Measurements from ENCODE around the gene EEF2.
A peak's percentile ranks its signal among the peaks of the same experiment; 100 is the strongest.
"Not testable (repeated sequence)": the region's sequence is repeated elsewhere in the genome, so short reads cannot be mapped to it uniquely, and the experiment has no call there.

Gene EEF2

DNA sequence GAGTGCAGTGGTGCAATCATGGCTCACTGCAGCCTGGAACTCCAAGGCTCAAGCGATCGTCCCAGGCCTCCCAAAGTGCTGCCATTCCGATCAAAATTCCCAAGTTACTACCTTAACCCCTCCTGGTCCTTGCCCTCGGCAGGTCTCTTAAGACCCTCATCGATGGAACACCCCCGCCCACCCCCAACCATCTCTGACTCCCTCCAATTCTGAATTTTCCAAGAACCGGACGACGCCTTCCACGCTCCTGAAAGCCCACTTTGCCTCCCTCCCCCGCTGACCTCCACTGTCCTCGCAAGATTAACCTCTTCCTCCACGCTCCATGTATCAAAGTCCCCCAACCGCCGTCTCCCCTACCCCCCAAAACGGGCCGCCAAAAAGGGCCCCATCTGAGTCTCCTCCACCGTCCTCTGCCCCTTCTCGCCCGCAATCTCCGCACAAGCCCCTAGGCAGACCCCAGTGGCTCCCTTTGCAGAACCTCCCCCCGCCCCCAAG lies 14.9 kb downstream of the EEF2 start:
- H3K27me3 Mint-ChIP-seq = no peaks in the 10 kb centered on the region
- no peaks in the 10 kb centered on the region for H3K36me3 Mint-ChIP-seq
- H3K27ac Mint-ChIP-seq = peak overlapping the region; percentile 67
- peak overlapping the region; percentile 88 for H3K4me3 Mint-ChIP-seq
- no peaks in the 10 kb centered on the region for H3K9me3 Mint-ChIP-seq (ENCODE audit: low read depth)
- peaks cover 28% of the 10 kb centered on the region for H3K4me1 Mint-ChIP-seq (ENCODE audit: low read depth)

DNA sequence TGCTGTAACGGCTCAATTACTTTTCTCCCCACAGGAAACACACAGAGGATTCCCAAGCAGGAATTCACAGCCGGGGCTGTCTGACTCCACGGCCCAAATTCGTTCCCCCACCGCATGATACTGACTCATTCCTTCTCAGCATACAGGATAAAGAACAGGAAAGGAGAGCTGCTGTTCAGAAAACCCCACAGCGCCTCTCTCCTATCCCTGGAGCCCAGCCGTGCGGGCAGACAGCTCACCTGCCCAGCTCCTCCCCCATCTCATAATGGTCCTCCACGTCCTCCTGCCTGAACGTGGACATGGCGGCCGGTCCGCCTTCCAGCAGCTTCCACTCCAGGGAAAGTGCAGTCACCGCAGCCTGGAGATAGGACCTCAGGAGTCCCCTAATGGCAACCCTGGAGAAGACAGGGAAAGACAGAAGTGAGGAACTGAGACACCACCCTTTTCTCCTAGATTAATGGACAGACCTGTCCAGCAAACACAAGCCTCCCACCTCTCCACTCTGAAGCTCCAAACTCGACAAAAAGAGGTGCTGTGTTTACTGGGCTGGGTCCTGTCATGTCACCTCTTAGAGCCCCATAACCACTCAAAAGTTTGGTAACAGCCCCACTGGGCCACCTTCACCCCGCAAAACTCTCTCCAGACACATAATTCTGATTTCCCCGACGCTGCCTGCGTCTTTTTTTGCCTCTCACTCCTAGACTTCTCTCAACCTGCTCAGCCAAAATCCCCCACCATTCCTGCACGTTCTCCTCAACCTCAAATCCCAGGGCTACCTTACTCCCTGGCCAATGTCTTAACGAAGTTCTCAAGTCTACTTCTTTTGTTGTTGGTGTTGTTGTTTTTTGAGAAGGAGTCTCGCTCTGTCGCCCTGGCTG lies 15.6 kb downstream of the EEF2 start:
- Mint-ChIP-seq H3K36me3 (no peaks in the 10 kb centered on the region), H3K4me1 (ENCODE audit: low read depth) (peaks cover 28% of the 10 kb centered on the region), H3K27me3 (no peaks in the 10 kb centered on the region), H3K27ac (peak overlapping the region; percentile 67), H3K9me3 (ENCODE audit: low read depth) (no peaks in the 10 kb centered on the region), H3K4me3 (peak overlapping the region; percentile 88)

DNA sequence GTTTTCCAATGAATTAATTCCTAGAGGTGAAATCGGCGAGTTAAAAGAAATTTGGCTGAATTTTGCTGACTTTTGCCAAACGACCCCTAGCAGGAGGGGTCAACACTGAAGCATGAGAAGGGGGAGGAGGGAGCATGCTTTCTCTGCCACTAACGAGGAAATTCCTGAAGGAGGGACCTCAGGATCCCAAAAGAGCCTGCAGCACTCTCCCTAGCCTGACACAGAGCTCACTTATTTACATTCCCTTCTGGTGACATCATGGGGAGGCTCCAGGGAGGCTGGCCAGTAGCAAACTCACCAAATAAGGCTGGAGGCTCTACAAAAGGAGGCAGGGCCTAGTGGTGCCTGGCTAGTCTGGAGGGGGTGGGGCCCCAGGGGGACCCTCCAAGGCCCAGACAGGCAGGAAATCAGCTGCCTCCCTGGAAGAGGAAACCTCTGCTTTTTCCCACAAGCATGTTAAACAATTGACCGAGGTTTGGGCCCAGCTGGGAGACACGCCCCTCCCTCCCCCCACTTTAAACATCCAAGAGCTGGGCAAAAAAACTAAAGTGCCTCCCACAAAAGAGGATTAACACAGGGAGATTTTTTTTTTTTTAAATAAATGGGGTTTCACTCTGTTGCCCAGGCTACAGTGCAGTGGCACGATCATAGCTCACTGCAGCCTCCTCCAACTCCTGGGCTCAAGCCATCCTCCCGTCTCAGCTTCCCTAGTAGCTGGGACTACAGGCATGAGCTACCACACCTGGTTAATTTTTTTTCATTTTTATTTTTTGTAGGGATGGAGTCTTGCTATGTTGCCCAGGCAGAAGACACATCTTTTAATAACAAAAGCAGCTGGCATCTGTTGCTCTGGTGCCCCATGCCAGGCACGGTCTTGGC lies 16.5 kb downstream of the EEF2 start:
- Mint-ChIP-seq H3K9me3 (ENCODE audit: low read depth) (no peaks in the 10 kb centered on the region), H3K4me1 (ENCODE audit: low read depth) (peaks cover 28% of the 10 kb centered on the region), H3K27me3 (no peaks in the 10 kb centered on the region), H3K4me3 (peak overlapping the region; percentile 88), H3K36me3 (no peaks in the 10 kb centered on the region), H3K27ac (peak overlapping the region; percentile 61)

DNA sequence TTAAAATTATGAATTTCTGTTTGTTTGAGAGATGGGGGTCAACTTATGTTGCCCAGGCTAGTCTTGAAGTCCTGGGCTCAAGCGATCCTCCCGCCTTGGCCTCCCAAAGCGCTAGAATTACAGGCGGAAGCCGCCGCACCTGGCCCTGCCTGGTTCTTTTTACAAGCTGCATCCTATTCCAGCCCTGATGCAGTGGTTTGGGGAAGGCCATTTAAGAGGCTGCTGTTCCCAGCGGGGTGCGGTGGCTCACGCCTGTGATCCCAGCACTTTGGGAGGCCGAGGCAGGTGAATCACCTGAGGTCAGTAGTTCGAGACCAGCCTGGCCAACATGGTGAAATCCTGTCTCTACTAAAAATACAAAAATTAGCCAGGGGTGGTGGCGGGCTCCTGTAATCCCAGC lies 17.3 kb downstream of the EEF2 start:
- H3K4me3 Mint-ChIP-seq; H3K9me3 Mint-ChIP-seq (ENCODE audit: low read depth); H3K27me3 Mint-ChIP-seq; H3K36me3 Mint-ChIP-seq; H3K27ac Mint-ChIP-seq: not testable (repeated sequence)
- peaks cover 28% of the 10 kb centered on the region for H3K4me1 Mint-ChIP-seq (ENCODE audit: low read depth)

DNA sequence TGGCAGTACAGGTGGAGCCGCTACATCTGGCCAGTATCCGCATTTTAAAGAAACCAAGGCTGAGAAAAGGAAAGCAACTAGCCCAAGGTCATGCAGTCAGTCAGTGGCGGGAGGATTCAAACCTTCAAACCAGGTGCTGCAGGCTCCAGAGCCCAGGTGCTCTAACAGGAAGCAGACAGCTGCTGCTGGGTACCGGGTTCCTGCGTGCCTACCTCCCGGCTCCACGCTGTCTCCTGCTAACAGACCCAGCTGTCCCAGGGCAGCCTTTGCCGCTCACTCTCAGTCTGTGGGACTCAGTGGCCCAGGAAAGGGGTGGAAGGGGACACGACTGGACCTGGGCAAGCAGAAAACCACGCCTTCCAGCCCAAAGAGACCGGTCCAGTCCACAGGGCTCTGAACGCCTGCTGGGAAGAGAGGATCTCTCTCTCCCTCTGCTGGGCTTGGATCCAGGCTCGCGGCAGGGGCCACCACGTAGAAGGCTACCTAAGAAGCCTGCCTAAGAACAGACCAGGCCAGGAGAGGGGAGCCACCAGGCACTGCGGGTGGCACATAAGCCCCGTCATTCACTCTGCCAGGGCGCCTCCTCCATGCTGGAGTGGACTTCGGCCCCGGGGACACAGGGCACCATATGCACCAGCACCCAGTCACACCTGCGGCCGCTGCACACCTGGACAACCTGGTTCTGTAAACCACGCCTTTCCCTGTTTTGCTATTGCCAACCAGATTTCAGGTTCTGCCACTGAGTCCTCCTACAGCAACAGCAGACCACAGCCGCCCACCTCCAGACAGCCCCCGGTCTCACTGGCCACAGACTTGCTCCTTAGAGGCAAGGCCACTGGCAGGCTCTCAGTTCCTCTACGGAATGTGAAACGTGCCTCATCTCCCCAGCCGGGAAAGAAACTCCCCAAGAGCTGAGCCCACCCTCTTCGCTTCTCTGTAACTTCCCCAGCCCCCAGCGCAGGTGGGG lies 18.9 kb downstream of the EEF2 start:
- H3K9me3 Mint-ChIP-seq (ENCODE audit: low read depth) = no peaks in the 10 kb centered on the region
- H3K27ac Mint-ChIP-seq = no peak overlapping the region
- H3K4me3 Mint-ChIP-seq = no peak overlapping the region
- H3K36me3 Mint-ChIP-seq = no peaks in the 10 kb centered on the region
- H3K4me1 Mint-ChIP-seq (ENCODE audit: low read depth) = peaks cover 26% of the 10 kb centered on the region
- no peaks in the 10 kb centered on the region for H3K27me3 Mint-ChIP-seq

DNA sequence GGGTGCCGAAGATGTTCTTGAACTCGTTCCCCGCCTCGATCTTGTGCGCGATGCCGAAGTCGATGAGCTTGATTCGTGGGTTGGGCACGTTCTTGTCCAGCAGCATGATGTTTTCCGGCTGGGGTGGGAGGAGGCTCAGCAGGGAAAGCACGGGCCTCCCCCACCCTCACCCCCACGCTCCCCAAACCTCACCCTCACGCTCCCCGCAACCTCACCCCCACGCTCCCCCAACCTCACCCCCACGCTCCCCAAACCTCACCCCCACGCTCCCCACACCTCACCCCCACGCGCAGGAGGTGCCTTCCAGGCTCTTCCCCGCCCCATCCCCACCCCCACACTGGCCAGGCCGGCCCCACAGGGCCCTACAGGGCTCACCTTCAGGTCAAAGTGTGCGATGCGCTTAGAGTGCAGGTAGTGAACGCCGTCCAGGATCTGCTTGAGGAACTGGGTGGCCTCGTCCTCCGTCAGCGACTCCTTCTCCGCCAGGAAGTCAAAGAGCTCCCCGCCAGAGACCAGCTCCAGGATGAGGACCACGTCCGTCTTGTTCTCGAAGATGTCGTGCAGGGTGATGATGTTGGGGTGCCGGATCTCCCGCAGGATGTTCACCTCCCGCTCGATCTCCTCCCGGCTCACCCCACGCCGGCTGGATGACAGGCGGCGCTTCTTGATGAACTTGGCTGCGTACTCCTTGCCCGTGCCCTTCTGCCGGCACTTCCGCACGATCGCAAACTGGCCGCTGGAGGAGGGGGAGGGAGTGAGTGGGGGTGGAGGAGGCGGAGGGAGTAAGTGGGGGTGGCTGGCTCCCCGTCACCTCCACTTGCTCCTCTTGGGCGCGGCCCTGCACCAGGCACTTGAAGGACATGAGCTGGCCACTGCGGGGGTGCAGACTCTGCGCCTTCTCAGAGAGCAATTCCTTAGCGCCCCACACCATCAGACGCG lies 20.7 kb downstream of the EEF2 start:
- no peak overlapping the region for H3K27ac Mint-ChIP-seq
- H3K4me3 Mint-ChIP-seq = no peak overlapping the region
- H3K4me1 Mint-ChIP-seq (ENCODE audit: low read depth) = peaks cover 14% of the 10 kb centered on the region
- H3K27me3 Mint-ChIP-seq = no peaks in the 10 kb centered on the region
- H3K36me3 Mint-ChIP-seq = no peaks in the 10 kb centered on the region
- H3K9me3 Mint-ChIP-seq (ENCODE audit: low read depth) = no peaks in the 10 kb centered on the region

DNA sequence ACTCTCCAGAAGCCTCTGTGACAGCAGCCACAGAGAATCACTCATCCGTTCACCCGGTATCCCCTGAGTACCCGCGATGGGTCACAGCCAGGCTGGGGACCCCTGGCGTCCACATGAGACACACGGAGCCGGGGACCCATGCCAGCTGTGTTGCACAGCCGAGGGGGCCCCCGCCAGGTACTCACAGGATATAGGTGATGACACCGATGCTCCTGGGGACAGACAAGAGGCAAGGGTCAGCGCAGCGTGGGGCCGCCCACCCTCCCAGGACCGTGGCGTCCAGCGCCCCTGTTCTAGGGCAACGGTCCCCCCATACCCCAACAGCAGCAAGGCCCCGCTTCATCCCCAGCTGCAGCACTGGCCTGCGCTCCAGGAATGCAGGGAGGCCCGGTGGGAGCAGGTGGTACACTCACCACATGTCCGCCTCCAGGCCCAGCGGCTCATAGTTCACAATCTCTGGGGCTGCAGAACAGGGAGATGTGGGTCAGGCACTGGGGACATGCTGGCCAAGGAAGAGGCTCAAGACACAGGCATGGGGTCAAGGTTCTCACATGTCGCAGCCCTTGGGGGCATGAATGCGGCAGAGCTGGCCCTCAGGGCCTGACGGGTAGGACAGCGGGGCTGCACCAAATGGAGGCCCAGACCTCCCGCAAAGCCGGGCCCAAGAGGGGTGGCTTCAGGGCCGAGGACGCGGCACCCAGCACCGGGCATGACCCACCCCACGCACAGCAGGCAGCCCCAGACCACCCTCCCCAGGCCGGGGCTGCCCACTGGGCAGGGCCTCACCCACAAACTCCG lies 21.6 kb downstream of the EEF2 start:
- peaks cover 11% of the 10 kb centered on the region for H3K4me1 Mint-ChIP-seq (ENCODE audit: low read depth)
- no peaks in the 10 kb centered on the region for H3K36me3 Mint-ChIP-seq
- no peaks in the 10 kb centered on the region for H3K9me3 Mint-ChIP-seq (ENCODE audit: low read depth)
- no peak overlapping the region for H3K27ac Mint-ChIP-seq
- H3K4me3 Mint-ChIP-seq = no peak overlapping the region
- H3K27me3 Mint-ChIP-seq = no peaks in the 10 kb centered on the region

DNA sequence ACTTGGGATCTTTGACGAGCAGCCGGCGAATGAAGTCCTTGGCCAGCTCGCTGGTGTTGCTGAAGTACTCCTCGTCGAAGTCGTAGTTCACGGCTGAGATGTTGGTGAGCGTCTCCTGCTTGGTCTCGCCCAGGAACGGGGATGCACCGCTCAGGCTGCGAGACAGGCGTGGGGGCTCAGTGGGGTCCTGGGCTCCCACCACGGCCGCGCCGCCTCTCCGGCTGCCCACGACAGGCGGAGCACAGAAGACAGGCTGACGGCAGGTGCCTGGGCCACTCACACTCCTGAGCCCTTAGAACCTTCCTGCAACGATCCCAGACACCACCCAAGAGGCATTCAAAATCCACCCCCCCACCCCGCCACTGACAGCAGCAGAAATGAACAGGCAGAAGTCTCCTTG lies 24.3 kb downstream of the EEF2 start:
- Mint-ChIP-seq H3K4me3 (no peak overlapping the region), H3K36me3 (no peaks in the 10 kb centered on the region), H3K27ac (no peak overlapping the region), H3K27me3 (no peaks in the 10 kb centered on the region), H3K4me1 (ENCODE audit: low read depth) (no peaks in the 10 kb centered on the region), H3K9me3 (ENCODE audit: low read depth) (no peaks in the 10 kb centered on the region)

DNA sequence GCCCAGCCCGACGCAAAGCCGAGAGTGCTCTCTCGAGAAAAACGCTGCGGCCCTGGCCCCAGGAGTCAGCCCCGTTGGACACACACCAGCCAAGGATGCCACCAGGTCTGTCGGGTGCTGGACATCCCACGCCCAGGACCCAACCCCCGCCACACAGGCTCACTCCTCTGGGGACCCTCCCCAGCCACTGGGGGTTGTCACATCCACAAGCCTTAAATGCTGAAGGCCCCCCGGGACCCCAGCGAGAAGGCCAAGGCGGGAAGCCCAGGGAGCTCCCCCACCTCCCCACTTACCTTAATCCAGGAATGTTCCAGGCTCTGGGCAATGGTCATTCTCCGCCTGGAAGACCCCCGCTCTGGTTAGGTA lies 25.5 kb downstream of the EEF2 start:
- Mint-ChIP-seq H3K4me1 (ENCODE audit: low read depth) (no peaks in the 10 kb centered on the region), H3K36me3 (no peaks in the 10 kb centered on the region), H3K27ac (no peak overlapping the region), H3K9me3 (ENCODE audit: low read depth) (no peaks in the 10 kb centered on the region), H3K27me3 (no peaks in the 10 kb centered on the region), H3K4me3 (no peak overlapping the region)

DNA sequence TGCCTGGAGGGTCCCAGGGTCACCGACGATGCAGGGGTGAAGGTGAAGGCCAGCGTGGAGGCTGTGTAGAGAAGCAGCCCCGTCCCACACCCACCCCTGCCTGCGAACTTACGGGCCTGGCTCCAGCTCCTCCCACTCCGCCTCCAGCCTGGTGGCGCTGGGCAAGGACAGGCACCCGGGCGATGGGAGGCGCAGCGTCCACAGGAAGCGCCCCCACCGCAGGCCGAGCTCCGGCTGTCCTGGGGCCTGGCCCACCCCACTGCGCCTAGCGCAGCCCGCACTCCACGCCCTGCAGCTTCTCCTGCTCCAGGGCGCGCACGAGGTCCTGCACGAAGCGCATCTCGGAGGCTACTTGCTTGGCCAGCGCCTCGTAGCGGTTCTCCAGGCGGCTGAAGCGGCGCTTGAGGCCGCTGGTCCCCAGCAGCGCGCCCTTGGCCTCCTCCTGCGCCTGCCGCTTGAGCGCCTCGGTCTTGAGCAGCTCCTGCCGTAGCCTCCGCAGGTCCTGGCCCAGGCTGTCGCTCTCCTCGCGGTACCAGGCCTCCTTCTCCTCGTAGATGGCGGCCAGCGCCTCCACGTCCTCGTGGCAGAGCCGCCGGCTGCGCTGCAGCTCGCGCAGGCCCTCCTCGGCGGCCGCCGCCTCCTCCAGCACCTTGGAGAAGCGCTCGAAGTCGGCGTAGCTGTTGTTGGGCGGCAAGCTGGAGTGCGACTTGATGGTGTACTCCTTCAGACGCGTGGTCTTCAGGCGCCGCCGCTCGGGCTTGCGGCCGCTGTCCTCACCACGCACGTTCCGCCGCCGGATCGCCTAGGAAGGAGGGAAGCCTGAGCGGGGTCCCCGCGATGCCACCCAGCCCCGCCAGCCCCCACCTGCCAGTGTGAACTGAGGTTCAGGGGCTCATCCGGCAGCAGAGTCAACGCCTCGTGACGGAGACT lies 26.2 kb downstream of the EEF2 start:
- Mint-ChIP-seq H3K27me3 (no peaks in the 10 kb centered on the region), H3K4me1 (ENCODE audit: low read depth) (no peaks in the 10 kb centered on the region), H3K4me3 (no peak overlapping the region), H3K27ac (no peak overlapping the region), H3K36me3 (no peaks in the 10 kb centered on the region), H3K9me3 (ENCODE audit: low read depth) (no peaks in the 10 kb centered on the region)

DNA sequence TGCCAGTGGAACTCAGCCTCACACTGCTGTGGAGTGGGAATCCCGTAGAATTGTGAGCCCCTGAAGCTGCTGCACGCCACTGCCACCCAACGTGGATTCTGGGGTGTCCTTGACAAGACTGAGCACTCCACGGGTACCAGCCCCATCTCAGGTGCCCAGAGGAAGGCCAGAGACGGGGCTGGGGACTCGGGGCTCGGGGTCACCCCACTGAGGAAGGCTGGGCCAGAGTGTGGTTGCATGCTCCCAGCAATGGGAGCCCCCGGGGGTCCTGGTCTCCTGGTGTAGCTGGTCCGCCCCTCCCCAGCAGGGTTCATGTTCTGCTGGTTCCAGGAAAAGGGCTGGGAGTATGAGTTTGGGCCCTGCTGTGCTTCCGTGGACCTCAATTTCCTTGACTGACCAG lies 29.6 kb downstream of the EEF2 start:
- no peak overlapping the region for H3K4me3 Mint-ChIP-seq
- H3K27ac Mint-ChIP-seq = no peak overlapping the region
- no peaks in the 10 kb centered on the region for H3K9me3 Mint-ChIP-seq (ENCODE audit: low read depth)
- H3K4me1 Mint-ChIP-seq (ENCODE audit: low read depth) = peaks cover 9% of the 10 kb centered on the region
- no peaks in the 10 kb centered on the region for H3K36me3 Mint-ChIP-seq
- no peaks in the 10 kb centered on the region for H3K27me3 Mint-ChIP-seq

DNA sequence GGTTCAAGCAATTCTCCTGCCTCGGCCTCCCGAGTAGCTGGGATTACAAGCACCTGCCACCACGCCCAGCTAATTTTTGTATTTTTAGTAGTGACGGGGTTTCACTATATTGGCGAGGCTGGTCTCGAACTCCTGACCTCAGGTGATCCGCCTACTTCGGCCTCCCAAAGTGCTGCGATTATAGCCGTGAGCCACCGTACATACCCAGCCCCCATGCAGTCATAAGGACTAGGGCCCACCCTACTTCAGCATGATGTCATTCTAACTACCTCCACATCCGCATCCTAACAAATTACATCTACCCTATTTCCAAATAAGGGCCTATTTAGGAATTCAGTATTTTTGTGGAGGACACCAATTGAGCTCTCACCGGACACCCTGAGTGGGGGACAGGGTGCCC lies 30.0 kb downstream of the EEF2 start:
- H3K27me3 Mint-ChIP-seq; H3K27ac Mint-ChIP-seq; H3K4me3 Mint-ChIP-seq; H3K4me1 Mint-ChIP-seq (ENCODE audit: low read depth); H3K36me3 Mint-ChIP-seq; H3K9me3 Mint-ChIP-seq (ENCODE audit: low read depth): not testable (repeated sequence)
